Nasal cavity respiratory epithelium epithelial cell of viscerocranial mucosa (primary cell): Measurements from ENCODE around the gene SAMM50. TPM values are rescaled to one million over a fixed set of nuclear protein-coding genes. Genes with fewer than 3 reads are reported as not detected.

Source experiments
- total RNA-seq: library from RNA; depleted of rRNA; stranded (reverse); fragments of >200 nt; gene quantifications from 2 replicates; pipeline ENCODE4 v1.2.3, GENCODE V29; 2014

SAMM50 gene
- total RNA-seq, result 35.9 and 38.0 TPM in 2 replicates

DNA sequence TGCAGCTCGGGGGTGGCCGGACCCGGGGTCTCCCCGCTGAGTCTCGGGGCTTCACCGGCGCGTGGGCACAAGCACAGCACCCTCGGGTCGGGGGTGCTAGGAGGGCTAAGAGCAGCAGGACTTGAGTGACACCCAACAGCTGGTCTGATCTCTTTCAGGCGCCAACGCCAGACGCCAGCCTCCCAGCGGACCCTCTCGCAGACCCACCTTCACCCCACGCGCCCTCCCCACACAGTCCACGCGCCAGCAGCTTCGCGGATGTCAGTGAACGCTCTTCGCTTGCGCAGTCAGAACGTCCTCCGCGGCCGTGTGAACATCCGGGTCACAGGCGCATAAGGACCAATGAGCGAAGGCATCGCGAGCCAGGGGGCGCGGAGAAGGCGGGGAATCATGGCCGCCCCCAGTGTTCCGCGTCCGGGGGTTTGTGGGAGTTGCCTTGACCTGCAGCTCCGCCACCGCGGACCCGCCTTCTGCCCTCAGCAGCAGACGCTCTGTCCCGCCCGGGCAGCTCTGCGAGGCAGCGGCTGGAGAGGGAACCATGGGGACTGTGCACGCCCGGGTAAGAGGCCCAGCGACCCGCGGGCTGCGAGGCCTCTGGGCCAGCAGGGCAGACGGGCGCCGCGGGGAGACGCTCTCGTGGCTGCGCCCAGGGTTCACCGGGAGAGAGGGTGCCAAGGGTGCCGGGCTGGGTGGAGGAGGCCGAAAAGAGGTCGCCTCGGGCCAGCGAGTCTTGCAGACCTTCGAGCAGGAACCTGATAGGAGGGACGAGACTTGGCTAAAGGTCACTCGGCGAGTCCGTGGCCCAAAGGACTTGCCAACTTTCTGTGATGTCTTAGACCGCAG is at the start of gene SAMM50:
SAMM50 (plus strand) TSS at position 403 of the 843 bp plus-strand sequence; CDS start at position 539, 136 bp downstream.

DNA sequence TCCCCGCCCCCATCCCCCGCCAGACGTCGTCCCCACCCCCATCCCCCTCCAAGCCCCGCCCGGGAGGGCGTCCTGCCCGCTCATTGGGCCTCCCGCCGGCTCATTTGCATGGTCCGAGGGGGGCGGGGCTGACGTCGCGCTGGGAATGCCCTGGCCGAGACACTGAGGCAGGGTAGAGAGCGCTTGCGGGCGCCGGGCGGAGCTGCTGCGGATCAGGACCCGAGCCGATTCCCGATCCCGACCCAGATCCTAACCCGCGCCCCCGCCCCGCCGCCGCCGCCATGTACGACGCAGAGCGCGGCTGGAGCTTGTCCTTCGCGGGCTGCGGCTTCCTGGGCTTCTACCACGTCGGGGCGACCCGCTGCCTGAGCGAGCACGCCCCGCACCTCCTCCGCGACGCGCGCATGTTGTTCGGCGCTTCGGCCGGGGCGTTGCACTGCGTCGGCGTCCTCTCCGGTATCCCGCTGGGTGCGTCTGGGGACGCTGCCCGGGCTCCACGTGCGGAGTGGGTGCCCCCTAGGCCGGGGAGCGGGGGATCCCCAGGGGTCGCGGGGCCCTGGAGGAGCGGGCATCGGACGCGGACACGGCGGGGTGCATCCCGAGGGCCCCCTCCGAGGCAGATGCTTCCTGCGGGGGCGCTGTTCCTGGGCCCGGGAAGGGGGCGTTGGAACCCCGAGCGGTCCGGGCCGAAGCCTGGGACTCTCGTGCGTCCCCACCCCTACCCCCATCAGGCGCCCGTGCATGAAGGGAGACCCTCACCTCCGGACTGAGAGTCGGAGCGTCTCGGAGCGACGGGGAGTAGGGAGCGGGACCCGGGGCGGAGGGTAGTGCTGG is 31.4 kb upstream of the SAMM50 start, which contains the start of gene PNPLA3:
PNPLA3 (plus strand) TSS at position 175 of the 834 bp plus-strand sequence; CDS start at position 282, 107 bp downstream.

DNA sequence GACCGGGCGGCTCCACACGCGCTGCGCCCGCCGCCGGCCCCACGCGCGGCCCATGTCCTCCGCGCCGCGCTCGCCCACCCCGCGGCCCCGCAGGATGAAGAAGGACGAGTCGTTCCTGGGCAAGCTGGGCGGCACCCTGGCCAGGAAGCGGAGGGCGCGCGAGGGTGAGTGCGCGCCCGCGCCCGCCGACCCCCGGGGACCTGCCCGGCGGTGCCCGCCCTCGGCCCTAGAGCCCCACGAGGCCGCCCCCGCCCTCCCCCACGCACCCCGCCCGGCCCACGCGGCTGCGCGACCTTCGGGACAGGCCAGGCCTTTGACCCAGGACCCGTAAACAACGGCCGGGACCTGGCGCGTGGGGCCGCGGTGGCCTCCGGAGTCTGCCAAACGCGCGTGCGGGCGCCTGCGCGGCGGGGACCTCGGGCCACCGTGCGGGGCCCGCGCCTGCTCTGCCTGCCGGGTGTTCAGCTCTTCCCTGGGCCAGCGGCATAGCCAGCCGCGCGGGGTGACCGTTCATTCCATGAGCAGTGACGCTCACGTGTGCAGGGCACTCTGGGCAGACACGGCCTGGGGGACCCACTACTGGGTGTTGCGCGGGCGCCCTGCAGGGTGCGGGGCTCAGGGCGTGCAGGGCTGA is 69.2 kb downstream of the SAMM50 start, which contains the start of gene PARVB:
PARVB (plus strand) TSS at position 15 of the 634 bp plus-strand sequence; CDS start at position 53, 38 bp downstream.

Other genes with a start within 250 kb of the SAMM50 start
- gene EFCAB6, start 143.1 kb upstream of the SAMM50 start, total RNA-seq, result 0.68 and 1.6 TPM in 2 replicates
- under 0.01 and 0.50 TPM in 2 replicates for gene SULT4A1, start 92.9 kb upstream of the SAMM50 start, total RNA-seq
- gene PNPLA5, start 63.4 kb upstream of the SAMM50 start, total RNA-seq, result not detected in 2 replicates
- 2.7 and 3.5 TPM in 2 replicates for gene PNPLA3, start 31.6 kb upstream of the SAMM50 start, total RNA-seq
- 2.4 and 17.9 TPM in 2 replicates for gene PARVB, start 68.9 kb downstream of the SAMM50 start, total RNA-seq
- not detected in 2 replicates for gene PARVG, start 225.5 kb downstream of the SAMM50 start, total RNA-seq